DMS 273 treated with DMSO at 0.1 percent for 48 hours (cell line): ENCODE results near the gene ENO4.

Experiments used
- DNase-seq: peaks from one replicate; lab custom pipeline; 2025; lab: John Stamatoyannopoulos, UW

ENO4 gene

DNA sequence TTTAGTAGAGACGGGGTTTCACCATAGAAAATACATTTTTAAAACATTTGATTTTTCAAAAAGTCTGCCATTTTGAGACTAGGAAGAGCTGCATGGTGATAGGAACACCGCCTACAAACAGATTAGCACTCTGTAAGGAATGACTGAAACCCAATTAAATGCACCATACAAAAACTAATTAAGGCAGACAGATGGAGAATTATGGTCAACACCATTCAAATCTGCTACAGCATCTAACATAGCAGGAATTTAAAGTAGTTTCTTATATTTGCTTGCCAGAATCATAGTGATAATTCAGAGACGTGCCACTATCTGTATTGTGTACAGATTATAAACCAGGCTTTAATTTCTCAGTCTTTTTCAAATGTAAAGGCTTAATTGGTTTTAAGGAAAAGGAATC, 68.2 kb downstream of the ENO4 start:
- DNase-seq: peak; percentile 6

DNA sequence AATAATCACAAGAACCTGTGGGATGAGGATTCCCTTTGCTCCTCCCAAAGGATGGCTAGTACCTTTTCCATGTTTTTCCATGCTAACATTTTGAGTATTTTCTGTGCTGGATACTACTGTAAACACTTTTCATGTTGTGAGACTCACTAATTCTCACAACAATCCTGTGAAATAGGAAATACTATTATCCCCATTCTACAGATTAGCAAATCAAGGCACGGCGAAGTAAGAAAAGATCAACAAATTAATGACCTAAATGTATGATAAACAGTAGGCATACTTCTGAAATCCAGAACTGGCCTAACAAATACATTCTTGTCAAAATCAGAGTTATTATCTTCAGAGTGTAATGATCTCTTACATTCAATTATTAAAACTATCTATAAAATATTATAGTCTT, 69.3 kb downstream of the ENO4 start:
- DNase-seq: no peak

DNA sequence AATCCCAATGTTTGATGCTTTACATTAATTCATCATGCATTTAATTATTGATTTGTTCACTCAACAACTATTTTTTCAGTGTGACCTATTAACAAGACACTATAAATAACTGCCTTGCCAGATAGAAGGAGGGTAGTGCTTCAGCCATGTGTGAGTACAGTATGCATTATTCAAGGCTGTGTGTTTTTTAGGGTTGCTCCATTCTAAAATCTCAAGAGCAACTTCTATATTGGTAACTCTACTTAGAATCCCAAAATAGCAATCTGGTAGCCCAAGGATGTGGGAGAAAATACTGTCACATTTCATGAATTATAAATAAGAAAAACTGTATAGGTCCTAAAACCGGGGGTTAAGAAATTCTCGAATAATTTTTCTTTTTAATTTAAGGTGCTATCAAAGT, 69.9 kb downstream of the ENO4 start:
- DNase-seq: no peak

DNA sequence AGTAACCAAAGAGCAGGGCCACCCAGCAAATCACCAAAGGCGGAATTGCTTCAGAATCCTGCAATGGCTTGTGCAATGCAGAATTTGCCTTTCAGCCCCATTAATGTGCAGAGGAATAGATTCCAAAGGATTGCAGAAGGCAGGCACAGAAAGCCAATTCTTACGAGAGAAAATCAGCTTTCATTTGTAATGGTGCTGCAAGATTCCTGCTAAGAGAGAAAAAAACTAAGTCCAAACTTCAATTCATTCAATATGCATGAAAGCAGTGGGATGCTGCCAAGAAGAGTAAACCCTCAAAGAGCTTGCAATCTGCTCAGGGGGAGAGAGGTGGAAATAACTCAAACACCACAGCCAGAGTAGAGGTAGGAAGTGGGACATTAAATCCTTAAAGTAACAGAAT, 70.4 kb downstream of the ENO4 start:
- DNase-seq: no peak

DNA sequence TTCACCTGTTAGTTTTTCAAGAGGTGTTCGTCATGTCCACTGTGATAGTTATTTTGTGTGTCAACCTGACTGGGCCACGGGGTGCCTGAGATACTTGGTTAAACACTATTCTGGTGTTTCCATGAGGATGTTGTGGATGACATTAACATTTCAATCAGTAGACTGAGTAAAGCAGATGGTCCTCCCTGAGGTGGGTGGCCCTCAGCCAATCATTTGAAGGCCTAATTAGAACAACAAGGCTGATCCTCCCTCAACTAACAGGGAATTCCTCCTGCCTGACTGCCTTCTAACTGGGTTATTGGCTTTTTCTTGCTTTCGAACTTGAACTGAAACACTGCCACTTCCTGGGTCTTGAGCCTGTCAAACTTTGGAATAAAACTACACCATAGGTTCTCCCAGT, 75.8 kb downstream of the ENO4 start:
- no peak for DNase-seq

DNA sequence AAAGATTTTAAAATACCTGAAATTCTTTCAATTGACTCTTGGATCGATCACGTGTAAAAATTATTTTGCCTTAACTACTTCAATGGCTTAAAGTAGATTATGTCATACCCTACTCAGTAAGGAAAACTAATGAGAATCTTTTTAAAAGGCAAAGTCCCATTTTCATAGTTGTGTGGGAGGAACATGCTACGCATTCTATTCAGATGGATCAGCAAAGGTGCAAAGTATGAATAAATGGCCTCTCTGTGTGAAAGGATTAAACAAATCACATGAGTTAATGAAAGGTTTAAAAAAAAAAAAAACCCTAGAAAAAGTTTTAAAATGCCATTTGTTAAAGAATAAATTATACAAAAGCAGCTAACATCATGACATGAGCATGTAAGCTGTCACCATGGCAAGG, 77.1 kb downstream of the ENO4 start:
- DNase-seq: no peak

DNA sequence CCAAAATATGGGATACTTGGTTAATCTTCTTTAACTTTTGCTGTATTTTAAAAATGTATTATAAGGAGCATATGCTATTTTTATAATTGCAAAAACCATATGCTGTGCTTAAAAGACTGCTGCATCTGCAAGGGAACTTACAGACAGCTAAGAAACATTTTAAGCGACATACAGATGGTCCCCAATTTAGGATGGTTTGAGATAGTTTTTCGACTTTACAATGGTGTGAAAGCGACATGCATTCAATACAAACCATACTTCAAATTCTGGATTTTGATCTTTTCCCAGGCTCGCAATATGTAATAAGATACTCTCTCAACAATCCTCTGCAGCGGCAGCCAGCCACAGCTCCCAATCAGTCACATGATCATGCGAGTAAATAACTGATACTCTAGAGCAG, 82.5 kb downstream of the ENO4 start:
- no peak for DNase-seq
